NB4 (cell line): ENCODE measurements around the gene ADAM10.

ENCODE experiments used
- POLR2A ChIP-seq: IDR thresholded peaks from 2 replicates; pipeline ENCODE4 v1.6.1; 2011; ENCODE audit warnings: mild to moderate bottlenecking; ENCODE audit not compliant: insufficient read length; ENCODE audit errors: extremely low read depth
- TF ChIP-seq, protein P1 (sequence below): IDR thresholded peaks from one replicate; pipeline ENCODE4 v1.5.1; 2012; ENCODE audit warnings: low read depth, low read length

- TF ChIP-seq POLR2A = no peak
- TF ChIP-seq, protein P1, sequence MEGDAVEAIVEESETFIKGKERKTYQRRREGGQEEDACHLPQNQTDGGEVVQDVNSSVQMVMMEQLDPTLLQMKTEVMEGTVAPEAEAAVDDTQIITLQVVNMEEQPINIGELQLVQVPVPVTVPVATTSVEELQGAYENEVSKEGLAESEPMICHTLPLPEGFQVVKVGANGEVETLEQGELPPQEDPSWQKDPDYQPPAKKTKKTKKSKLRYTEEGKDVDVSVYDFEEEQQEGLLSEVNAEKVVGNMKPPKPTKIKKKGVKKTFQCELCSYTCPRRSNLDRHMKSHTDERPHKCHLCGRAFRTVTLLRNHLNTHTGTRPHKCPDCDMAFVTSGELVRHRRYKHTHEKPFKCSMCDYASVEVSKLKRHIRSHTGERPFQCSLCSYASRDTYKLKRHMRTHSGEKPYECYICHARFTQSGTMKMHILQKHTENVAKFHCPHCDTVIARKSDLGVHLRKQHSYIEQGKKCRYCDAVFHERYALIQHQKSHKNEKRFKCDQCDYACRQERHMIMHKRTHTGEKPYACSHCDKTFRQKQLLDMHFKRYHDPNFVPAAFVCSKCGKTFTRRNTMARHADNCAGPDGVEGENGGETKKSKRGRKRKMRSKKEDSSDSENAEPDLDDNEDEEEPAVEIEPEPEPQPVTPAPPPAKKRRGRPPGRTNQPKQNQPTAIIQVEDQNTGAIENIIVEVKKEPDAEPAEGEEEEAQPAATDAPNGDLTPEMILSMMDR = no peak
Measured at GRCh38 chr15:58606577-58607080, 142.9 kb downstream of the ADAM10 start.
